ENCODE data around the gene TEX13A.

TEX13A gene

DNA sequence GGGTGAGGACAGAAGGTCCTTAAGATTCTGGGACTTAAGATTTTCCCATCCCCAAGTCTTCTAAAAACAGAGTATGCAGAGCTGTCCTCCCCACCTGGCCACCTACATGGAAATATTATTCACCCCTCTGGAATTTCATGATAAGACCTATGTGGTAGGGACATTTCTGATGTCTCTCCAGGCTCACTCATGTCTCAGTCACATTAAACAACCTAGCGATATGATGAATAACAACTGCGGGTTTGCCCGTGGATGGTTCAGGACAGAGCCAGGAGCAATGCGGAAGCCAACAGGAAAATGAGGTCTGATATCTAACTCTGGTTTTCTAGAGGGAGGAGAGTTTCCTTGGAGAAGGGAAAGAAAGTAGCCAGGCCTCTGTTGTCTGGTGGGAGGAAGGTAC is 47.4 kb downstream of the TEX13A start:
- peak; percentile 13 for DNase-seq (ENCODE audit: low spot score)
